NCI-H146 (cell line): Measurements from ENCODE around the gene KNDC1.

Experiments used
- DNase-seq: peaks from one replicate; lab custom pipeline; 2025; lab: John Stamatoyannopoulos, UW

Gene KNDC1

GRCh38 chr10:133242611-133243356 is 82.8 kb downstream of the KNDC1 start:
- no peak for DNase-seq

- peak; percentile 18 for DNase-seq
Observed at GRCh38 chr10:133243593-133243992, 83.6 kb downstream of the KNDC1 start.

DNA sequence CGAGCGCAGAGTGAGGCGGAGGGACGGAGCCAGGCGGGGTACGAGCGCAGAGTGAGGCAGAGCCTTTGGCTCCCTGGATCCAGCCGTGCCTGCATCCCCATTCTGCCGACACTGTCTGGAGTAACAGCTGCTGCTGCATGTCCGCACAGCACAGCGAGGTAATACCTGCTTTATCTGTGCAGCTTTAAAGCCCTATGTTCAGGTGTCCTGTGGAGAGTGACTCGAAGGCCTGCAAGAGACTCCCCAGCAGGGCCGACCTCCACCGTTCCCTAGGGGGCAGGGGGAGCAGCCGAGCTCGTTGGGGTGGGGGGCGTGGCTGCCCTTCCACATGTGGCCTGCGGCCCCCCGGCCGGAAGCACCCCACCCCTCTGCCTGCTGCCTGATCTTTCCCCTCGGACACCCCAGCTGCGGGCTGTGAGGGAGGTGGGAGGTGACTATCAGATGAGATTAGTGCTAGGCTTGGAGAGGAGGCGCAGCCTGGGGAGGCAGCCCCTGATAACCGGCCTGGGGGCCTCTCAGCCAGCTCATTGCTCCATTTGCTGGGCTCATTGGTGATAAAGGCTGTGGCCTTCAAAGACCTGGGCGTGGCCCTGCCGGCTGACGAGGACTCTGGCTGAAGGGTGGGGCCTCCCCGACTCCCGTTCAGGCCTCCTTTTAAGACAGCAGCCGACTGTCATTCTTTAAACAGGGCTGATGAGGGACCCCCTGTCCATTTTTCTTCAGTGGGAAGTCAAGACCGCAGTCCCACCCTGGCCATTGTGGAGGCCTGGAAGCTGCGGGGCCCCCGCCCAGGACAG is 85.6 kb downstream of the KNDC1 start:
- peak; percentile 22 for DNase-seq

GRCh38 chr10:133246236-133246626 is 86.2 kb downstream of the KNDC1 start:
- no peak for DNase-seq

DNA sequence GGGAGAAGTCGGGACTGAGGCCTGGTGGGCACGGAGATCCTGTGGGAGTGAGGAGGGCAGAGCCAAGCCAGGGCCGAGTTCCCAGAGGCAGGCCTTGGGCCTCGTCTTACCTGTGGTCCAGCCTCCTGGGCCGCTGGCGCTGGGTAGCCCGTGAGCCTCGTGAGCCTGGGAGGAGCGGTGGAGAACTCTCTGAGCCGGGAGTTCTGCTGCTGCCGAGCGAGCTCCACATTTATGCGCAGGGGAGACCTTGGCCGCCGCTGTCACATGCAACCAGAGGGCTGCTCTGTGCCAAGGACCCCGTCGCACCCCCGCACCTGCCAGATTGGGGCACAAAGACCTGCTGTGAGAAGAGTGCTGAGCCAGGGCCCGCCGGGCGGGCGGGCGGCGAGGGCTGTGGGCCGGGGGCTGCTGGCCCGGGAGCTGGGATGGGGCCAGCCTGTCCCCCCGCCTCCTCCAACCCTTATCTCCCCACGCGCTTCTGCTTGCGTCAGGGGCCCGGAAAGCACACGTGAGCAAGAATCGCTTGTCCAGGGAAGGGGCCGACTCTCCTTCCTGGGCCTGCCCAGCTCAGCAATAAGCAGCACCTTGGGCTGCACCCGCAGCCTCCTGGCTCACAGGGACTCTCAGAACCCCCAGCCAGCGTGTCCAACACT is 87.8 kb downstream of the KNDC1 start:
- DNase-seq, result no peak

- no peak for DNase-seq
Observed at GRCh38 chr10:133248334-133248715, 88.3 kb downstream of the KNDC1 start.

GRCh38 chr10:133249094-133249780 is 89.2 kb downstream of the KNDC1 start:
- DNase-seq, result no peak

- no peak for DNase-seq
Observed at GRCh38 chr10:133249975-133250754, 90.1 kb downstream of the KNDC1 start.

- DNase-seq, result no peak
Observed at GRCh38 chr10:133251388-133252222, 91.6 kb downstream of the KNDC1 start.

GRCh38 chr10:133252223-133252552 is 92.2 kb downstream of the KNDC1 start:
- no peak for DNase-seq

DNA sequence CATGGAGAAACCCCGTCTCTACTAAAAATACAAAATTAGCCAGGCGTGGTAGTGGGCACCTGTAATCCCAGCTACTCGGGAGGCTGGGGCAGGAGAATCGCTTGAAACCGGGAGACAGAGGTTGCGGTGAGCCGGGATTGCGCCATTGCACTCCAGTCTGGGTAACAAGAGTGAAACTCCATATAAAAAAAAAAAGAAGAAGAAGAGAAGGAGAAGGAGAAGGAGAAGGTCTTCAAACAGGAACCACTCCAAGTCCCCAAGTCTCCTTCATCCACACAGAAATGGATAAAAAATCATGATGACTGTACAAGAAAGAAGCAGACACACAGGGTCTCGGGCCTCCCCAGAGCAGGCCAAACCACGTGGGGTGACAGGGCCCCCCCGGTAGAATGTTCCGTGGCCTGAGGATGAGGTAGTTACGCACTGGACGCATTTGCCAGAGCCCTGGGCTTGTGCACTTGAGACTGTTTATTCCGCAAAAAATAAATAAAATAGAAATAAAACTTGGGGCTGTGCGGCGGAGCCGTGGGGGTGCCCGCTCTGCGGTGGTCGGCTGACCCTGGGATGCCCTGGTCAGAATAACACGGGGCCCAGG is 93.4 kb downstream of the KNDC1 start:
- DNase-seq, result no peak

GRCh38 chr10:133254421-133255120 is 94.6 kb downstream of the KNDC1 start:
- no peak for DNase-seq

DNA sequence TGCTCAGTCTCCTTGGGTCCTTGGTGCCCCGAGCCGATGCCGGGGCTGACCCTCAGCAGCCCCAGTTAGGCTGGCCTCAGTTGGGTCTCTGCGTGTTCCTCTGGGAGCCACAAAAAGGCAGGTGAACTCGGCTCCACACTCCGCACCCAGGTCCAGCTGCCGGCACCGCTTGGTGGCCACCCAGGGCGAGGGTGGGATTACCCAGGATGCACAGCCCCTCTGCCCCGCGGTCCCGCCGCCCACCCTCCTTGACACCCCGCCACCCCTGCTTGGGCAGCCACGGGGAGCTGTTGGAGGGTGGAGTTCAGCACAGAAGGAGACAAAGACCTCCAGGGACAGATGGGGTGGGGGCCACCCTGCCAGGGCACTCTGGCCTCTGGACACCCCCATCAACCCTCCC is 95.3 kb downstream of the KNDC1 start:
- no peak for DNase-seq

DNA sequence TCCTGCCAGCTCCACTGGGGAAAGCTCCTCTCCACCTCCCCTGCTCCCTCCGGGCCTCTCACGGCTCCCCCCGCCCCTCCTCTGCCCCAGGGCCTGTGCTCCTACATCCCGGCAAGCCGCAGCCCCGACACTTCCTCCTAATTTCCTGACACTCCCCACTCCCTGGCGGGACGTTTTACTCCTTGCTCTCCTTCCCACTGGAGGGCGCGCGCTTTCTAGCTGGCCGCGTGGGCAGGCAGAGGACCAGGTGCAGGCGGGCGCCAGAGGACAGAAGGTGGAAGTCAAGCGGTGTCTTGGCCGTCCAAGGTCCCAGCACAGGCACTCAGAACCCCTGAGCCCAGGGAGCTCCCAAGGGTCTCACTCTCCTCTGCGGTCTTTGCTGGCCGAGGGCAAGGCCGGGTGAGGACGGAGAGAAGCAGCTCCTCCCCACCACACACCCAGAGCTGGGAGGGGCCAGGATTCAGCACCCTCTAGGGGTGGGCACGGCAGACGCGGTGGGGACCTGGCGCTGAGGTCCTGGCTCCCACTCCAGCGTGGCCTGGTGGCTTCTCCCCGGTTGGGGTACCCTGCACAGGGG is 97.6 kb downstream of the KNDC1 start:
- DNase-seq, result peak; percentile 24

DNA sequence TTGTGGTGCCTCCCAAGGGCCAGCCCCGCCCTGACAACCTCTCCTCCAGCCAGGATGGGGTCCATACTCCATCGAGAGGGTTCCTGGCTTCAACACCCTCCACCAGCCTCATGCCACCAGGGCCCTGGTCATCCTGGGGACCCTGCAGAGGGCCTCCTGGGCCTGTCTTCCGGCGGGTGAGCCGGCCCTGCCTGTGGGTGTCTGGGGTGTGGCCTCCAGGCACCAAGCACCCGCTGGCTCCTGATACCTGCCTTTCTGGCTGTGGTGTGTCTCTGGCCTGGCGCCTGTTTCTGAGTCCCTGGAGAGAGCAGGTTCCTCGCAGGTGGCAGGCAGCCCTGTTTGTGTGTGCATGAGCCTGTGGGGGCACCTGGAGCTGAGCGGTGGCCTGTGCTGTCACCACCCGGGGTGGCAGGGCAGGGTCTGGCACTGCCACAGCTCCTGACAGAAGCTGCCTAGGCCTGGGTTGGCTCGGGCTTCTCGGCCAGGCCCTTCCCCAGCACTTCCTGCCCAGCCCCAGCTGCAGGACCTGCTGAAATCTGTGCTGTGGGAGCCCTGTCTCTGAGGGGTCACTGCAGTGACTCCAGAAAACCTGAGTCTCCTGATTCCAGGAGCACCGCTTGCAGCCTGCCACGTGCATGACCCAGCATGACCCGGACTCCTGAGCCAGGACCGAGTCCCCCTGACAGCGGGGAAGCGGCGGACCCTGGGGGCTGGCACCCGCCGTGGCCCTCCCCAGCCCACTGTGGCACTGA is 98.2 kb downstream of the KNDC1 start:
- no peak for DNase-seq

GRCh38 chr10:133258818-133259601 is 99.0 kb downstream of the KNDC1 start:
- DNase-seq, result no peak

- no peak for DNase-seq
Observed at GRCh38 chr10:133259602-133259989, 99.6 kb downstream of the KNDC1 start.
